Dermis lymphatic vessel endothelial cell (primary cell): Measurements from ENCODE around the gene SLC18A2. TPM values are rescaled to one million over a fixed set of nuclear protein-coding genes. Genes with fewer than 3 reads are reported as not detected.

Experiments used
- total RNA-seq: library from RNA; depleted of rRNA; stranded (reverse); fragments of >200 nt; gene quantifications from 2 replicates; pipeline ENCODE4 v1.2.1, GENCODE V29; 2014

The SLC18A2 gene
- total RNA-seq = under 0.01 TPM in 1 of 2 replicates, not detected in the other

GRCh38 chr10:117240621-117241529 is at the start of gene SLC18A2:
Gene SLC18A2 (plus strand): TSS chr10:117241114. CDS start chr10:117241694, 580 bp downstream.

GRCh38 chr10:117197189-117197588 is 43.7 kb upstream of the SLC18A2 start, which contains the start of gene KCNK18:
Gene KCNK18 (plus strand): TSS chr10:117197489. CDS start chr10:117197489, 0 bp downstream.

Other genes starting within 250 kb of the SLC18A2 start
- gene SHTN1, start 235.9 kb upstream of the SLC18A2 start, total RNA-seq = 0.65 and 2.1 TPM in 2 replicates
- gene VAX1, start 102.8 kb upstream of the SLC18A2 start, total RNA-seq = not detected in 2 replicates
- not detected in 2 replicates for gene KCNK18, start 43.6 kb upstream of the SLC18A2 start, total RNA-seq
- gene PDZD8, start 134.3 kb downstream of the SLC18A2 start, total RNA-seq = 12.6 and 17.2 TPM in 2 replicates